Left renal cortex interstitium (tissue), 4 donors: ENCODE data around the gene ARL8B. TPM values are rescaled to one million over a fixed set of nuclear protein-coding genes. Genes with fewer than 3 reads are reported as not detected.

Source experiments
- DNase-seq, 4 donors: peaks; one replicate each; pipeline ENCODE4 v3.0.0-alpha.2; 2013; ENCODE audit warnings: low read depth in 4 of 4, low spot score in 2 of 4, missing footprints in 1 of 4
- polyA plus RNA-seq, 4 donors: library from polyadenylated mRNA; unstranded; fragments of 120-200 nt; gene quantifications; one replicate each; pipeline ENCODE4 v1.2.1, GENCODE V29; 2013; ENCODE audit not compliant: insufficient read length in 4 of 4

Gene ARL8B
- polyA plus RNA-seq, 4 donors, result 65.8 to 76.4 (median 73.1) TPM

DNA sequence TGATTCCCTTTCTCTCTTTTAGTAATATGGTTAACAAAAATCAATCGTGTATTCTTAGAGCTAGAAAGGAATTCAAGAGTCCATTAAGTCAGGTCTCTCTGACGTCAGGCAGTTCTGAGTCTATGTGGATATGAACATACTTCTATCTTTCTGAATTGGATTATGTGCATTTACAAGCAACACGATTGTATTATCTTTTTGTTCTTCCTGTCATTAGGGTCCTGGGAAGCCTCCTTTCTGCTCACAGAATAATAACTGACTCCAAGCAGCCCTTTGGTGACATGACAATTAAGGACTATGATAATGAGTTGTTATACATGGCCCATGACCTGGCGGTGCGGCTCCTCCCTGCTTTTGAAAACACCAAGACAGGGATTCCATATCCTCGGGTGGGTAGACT, 79.4 kb downstream of the ARL8B start:
- no peak for DNase-seq

DNA sequence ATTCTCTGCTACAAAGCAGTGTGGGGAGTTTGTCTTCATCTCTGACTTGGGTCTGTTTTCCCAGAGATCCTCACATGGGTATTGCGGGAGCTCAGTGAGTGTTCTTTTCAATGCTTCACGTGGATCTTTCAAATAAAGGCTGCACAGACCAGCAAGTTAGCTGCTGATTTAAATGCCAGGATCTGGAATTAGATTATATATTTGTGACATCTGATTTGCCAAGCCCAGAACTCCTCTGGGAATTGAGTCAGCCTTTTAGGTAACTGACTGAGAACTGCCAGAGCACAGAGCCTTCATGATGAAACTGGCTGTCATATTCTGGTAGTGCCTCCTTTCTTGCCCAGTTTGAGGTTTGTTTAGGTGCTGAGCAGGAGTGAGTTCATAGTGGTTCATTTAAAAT, 80.1 kb downstream of the ARL8B start:
- DNase-seq, result no peak

DNA sequence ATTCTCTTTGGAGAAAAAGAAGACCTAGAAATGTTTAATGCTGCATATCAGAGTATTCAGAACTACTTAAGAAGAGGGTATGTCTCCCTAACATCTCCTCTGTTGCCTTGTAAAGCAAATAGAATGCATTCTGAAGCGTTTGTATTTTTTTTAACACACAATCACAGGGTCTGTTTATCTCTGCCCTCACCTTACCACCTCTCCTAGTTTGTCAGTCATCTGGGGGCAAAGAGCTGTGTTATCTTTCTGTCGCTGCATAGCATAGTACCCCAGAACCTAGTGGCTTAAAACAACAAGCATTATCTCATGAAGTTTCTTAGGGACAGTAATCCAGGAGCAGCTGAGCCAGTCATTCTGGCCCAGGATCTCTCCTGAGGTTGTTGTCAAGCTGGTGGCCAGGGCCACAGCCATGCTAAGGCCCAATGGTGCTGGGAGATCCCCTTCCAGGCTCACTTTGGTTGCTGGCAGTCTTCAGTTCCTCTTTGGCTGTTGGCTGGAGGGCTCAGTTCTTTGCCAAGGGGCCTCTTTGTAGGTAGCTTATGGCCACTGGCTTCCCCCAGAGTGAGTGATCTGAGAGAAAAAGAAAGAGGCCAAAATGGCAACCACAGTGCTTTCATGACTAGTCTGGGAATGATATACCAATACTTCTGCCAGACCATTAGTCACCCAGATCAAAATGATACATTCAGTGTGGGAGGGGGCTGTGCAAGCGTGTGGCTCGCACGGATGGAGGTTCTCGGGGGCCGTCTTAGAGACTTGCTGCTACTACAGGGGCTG, 83.3 kb downstream of the ARL8B start:
- no peak for DNase-seq

DNA sequence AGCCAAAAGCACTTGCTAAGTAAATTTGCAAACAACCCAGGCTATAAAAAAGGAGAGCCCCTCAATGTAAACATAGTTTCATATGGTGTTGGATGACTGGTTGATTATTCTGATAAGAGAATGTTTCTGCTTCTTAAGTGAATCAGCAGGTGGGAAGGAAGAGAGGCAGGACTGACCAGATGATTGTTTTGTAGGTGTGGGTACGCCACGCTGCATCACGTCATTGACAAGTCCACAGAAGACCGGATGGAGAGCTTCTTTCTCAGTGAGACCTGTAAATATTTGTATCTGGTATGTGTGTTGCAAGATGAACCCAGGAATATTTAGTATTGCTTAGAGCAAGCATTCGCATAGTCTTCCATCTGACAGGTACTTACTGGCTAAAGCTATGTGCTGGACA, 88.8 kb downstream of the ARL8B start:
- DNase-seq, result no peak

DNA sequence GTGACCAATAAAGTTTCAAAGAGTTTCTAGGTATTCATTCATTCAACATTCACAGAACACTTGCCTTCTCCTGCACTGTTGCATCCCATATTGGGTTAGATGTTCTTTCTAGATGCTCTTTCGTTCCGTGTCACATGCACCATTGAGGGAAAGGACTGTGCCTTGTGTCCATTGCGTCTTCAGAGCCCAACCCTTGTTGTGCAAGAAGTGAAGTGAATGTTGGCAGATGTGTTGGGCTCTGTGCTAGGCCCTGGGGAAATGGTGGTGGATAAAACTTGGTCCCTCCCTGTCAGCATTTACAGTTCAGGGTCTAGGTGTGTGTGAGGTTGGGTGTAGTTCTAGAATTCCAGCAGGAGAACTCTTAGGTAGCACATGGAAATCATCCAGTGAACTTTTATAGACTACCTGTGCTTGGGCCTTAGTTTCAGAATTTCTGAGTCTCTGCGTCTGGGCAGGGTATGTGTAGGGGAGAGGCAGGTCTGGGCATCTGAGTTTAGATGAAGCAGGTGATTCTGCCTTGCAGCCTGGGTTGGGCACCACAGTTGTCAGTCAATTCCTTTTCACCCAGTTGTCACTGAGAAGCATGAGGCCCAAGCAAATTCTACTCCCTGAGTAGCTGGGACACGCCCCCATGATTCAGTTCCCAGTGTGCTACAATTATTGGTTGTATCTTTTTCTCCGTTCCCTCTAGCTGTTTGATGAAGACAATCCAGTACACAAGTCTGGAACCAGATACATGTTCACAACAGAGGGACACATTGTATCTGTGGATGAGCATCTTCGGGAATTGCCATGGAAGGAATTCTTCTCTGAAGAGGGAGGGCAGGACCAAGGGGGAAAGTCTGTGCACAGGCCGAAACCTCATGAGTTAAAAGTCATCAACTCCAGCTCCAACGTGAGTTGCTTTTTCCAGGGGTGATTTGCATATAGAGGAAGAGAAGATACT, 90.8 kb downstream of the ARL8B start:
- DNase-seq, result no peak

DNA sequence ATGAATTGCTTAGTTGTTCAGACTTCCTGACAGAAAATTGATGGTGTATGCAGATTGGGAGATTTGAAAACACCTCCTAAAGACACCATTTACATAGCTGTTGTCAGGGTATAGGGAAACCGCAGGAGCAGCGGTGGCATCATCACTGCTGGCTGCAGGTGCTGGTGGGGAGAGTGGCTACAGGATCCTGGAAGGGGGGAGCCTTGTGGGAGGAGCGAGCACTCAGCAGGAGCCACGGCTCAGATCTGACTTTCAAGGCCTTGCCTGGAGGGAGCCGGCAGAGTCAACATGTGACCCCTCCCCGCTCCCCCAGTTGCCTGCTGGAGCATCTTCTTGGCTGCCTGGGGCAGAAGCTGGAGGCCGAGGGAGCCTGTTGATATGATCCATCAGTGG, 91.5 kb downstream of the ARL8B start:
- DNase-seq, result no peak

DNA sequence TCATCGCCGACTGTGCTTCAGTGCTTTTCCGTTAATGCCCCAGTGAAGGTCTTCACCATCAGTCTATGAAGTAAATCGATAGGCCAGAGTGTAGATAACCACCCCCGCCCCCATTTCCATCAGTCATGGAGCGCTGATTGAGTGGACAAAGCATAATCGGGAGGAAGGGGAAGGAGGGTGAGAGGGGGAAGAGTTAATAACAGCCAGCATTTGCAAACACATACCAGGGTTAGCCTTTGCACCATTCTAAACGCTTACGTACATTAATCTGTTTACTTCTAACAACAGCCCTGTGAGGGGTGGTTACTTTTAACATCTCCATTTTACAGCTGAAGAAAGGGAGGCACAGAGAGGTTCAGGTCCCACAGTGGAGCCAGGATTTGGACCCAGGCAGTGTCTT, 92.3 kb downstream of the ARL8B start:
- no peak for DNase-seq

DNA sequence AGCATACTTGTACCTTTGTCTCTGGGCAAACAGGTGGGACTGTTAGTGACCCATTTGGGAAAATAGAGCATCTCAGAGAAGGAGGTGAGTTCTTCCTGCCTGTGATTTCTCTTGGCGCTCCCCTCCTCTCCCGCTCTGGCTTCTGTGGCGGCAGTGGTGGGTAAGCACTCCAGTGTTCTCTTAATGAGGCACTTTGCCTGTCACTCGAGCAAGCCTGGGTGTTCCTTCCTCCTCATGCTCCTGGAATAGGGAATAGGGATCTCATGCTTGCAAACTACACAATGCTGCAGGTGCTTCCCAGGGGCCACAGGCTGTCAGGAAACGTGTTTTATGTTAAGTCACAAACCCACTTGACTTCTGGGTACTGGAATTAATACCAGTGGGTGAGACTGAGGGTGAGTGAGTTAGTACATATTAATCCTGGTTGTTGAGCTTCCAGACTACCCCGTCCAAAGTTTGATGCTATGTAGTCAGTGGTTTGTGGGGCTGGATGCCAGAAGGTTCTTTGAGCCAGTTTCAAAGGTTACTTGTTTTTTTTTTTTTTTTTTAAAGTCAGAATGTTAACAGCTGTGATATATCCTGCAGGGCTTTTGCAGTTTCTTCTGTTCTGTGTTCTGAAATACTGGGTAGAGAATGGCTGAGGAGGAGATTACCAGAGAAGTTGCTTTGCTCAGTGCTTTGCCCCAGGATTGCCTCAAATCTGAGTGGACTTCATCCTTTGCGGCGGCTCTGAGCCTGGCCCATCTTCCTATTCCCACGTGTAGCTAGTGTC, 95.9 kb downstream of the ARL8B start:
- no peak for DNase-seq

DNA sequence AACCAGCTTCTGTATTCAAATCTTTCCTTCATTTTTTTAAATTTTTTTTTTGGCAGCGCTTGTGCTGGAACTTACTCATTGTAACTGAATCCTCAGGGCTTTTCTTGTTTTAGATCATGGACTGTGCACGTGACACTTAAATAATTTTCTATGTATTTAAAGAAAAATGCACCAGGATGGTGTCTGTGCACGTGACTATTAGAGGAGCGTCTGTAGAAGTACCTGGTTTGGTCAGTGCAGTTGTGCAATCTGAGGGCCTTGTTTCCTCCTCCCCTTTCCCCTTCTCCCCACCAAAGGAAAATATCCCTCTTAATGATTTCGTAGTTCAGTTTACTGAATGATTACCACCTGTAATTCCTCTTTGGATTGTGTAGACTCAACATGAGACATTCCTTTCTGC, 96.7 kb downstream of the ARL8B start:
- no peak for DNase-seq

DNA sequence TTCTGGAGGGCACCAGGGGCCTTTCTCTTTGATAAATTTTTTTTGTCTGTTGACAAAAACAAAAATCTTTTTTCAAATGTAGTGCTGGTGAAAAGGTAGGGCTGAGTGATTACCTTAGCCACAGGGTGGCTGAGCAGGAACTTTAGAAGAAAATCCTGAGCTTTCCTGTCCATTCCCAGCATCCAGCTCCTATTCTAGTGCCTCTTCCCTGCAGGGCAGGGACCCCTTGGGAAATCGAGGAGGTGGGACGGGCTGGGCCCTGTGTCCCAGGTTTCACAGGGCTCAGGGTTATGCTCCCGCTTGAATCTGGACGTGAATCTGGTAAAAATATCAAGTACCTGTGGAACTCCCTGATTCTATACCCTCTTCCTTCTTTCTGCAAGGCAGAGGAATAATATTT, 97.1 kb downstream of the ARL8B start:
- DNase-seq, result no peak

DNA sequence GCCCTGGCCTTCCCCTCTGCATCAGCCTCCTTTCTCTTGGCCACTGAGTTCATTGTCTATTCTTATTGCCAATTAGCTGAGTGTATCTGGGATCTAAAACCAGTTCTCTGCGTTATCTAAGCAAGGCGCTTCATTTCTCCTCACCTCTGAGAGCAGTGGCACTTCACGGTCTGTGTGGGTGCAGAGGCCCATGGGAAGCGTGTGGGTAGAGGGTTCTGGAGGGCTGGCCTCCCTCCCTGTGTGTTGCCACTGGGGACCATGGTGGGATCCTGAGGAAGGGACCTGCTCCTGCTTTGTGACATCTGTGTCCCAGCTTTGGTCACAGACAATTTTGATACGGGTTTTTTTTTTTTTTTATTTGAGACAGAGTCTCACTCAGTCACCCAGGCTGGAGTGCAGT, 98.1 kb downstream of the ARL8B start:
- no peak for DNase-seq

DNA sequence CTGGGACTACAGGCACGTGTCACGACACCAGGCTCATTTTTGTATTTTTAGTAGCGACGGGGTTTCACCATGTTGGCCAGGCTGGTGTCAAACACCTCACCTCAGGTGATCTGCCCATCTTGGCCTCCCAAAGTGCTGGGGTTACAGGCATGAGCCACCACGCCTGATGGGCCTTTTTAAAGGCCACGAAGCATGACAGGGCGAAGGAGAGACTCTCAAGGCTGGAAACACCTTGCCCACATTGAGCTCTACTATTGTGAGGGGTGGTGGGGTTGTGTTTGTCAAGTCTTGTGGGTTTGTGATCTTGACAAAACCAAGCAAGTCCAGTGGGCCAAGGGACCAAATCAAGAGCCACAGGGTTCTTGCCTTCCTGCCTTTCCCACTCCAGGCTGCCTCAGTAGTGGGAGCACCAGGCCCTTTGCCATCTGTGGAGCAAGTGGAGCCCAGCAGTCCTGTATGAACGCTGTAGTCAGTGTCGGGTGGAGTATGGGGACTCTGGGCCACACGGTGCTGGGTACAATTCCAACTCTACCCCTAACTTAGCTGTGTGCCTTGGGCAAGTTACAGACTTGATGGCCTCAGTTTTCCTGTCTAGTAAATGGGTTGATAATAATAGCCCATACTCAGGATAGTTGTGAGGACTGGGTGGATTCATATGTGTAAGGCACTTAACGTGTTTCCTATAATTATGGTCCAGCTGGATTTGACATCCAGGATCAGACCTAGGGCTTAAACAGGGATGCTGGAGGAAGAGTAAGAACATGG, 98.8 kb downstream of the ARL8B start:
- DNase-seq, result no peak

DNA sequence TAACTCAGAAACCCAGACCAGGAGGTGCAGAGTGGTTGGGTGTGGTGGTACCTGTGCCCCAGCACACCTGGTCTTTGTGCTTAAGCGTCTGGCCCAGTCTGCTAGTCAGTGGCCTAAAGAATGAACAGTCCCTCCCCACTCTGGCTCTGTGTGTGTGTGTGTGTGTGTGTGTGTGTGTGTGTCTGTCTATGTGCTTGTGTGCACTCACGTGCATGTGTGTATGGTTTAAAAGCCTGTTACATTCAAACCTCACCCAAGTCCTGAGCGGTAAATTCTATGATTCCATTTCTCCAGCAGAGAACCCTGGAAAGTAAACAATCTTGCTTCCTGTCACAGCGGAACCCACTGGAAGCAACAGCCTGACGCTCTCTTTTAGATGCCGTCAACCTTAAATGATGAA, 99.6 kb downstream of the ARL8B start:
- DNase-seq, result no peak

DNA sequence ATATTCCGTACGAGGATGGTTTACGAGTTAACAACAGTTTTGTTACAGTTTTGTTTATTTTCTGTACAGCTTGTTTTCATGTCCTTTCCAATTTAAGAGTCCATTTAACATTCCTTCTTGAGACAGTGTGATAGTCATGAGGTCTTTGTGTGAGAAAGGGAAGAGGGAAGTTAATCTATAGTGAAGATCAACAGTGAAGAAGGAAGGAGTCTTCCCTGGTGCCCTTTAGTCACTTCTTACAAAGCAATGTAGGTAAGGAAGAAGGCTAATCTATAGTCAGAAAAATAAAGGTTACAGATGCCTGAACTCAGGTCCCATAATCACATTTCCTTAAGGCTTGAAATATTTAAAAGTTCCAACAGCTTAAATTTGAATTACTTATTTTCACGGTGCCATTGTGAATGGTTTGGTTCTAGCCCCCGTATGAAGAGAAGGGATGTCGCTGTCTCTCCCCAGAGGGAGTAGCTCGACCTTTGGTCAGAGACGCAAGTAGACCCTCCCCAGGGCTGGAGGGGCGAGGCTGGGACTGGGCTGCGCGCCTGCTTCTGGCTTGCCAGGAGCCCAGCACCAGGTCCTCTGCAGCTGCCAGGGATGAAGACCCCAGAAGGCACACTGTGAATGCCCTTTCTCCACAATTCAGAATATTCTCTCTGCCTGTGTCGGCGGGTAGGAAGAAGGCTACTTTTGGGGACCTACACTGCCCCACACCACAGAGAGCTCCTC, 100.4 kb downstream of the ARL8B start:
- no peak for DNase-seq

DNA sequence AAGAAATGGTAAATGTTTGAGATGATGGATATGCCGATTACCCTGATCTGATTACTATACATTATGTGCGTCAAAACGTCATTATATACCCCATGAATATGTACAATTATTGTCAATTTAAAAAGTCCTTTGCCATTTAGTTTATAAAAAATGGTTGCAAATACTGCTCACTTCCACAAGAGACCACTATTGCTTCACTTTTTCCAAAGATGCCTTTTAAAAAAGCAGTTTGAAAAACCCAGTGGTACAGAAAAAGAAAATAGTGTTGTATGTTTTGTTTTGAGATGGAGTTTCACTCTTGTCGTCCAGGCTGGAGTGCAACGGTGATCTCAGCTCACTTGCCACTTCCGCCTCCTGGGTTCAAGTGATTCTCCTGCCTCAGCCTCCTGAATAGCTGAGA, 104.7 kb downstream of the ARL8B start:
- no peak for DNase-seq

DNA sequence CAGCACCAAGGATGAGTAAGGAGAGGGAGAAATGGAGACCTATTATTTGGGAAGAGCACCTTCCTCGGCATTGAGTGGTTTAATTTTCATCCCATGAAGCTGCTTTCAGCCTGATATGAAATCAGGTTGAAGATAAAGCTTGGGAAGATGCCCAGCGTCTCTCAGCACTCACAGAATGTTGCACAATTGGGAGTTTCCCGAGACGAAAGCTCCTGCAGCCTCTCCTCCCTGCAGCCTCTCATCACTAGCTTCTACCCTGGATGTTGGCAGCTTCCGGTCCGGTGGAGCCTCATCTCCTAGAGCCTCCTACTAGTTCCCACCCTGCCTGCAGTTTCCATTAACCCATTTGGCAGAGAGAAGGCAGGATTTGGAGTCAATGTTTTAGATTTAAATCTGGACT, 105.7 kb downstream of the ARL8B start:
- DNase-seq, result no peak

DNA sequence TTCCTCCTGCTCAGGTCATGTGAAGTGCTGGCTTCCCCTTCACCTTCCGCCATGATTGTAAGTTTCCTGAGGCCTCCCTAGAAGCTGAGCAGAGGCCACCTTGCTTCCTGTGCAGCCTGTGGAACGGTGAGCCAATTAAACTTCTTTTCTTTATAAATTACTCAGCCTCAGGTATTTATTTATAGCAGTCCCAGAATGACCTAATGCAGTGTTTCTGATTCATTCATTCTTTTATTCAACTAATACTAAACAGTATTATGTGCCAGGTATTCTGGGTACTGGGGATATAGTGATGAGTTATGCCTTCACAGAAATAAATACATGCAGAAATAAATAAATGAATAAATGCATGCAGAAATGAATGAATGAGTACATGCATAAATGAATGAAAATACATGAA, 107.3 kb downstream of the ARL8B start:
- DNase-seq, result no peak
